ENCODE results near the gene MCC.

DNA sequence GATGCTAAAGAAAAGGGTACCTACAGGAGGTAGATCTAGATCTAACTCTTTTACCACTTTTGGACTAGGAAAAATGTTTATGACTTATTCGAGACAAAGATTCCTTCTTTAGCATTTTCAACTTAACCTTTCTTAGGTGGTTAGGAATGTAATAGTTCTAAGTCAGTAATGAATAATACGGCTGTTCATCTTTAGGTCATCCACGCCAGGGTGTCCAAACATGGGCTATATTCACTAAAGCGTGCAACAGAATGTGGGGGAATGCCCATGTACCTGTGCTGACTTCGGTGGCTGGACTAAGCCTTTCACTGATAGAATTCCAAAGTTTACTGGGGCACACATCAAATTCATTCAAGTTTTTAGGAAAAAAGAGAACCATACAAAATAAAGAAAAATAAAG, 218.2 kb downstream of the MCC start:
- TF ChIP-seq ARNTL (CRISPR knock-in tag; IDR thresholded peaks at IDR 0.05; ENCODE audit: borderline replicate concordance, low read depth) (no peak), BACH2 (CRISPR knock-in tag; IDR thresholded peaks at IDR 0.05; ENCODE audit: borderline replicate concordance) (no peak), ZFP3 (CRISPR knock-in tag; IDR thresholded peaks at IDR 0.05) (no peak), ZC3H10 (CRISPR knock-in tag; IDR thresholded peaks at IDR 0.05) (no peak)
- TF ChIP-seq, protein P1, sequence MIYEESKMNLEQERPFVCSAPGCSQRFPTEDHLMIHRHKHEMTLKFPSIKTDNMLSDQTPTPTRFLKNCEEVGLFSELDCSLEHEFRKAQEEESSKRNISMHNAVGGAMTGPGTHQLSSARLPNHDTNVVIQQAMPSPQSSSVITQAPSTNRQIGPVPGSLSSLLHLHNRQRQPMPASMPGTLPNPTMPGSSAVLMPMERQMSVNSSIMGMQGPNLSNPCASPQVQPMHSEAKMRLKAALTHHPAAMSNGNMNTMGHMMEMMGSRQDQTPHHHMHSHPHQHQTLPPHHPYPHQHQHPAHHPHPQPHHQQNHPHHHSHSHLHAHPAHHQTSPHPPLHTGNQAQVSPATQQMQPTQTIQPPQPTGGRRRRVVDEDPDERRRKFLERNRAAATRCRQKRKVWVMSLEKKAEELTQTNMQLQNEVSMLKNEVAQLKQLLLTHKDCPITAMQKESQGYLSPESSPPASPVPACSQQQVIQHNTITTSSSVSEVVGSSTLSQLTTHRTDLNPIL (CRISPR knock-in tag; IDR thresholded peaks at IDR 0.05; ENCODE audit: low read depth) = no peak
